ENCODE measurements around the gene LPAR1.

Gene LPAR1, protein sequence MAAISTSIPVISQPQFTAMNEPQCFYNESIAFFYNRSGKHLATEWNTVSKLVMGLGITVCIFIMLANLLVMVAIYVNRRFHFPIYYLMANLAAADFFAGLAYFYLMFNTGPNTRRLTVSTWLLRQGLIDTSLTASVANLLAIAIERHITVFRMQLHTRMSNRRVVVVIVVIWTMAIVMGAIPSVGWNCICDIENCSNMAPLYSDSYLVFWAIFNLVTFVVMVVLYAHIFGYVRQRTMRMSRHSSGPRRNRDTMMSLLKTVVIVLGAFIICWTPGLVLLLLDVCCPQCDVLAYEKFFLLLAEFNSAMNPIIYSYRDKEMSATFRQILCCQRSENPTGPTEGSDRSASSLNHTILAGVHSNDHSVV

DNA sequence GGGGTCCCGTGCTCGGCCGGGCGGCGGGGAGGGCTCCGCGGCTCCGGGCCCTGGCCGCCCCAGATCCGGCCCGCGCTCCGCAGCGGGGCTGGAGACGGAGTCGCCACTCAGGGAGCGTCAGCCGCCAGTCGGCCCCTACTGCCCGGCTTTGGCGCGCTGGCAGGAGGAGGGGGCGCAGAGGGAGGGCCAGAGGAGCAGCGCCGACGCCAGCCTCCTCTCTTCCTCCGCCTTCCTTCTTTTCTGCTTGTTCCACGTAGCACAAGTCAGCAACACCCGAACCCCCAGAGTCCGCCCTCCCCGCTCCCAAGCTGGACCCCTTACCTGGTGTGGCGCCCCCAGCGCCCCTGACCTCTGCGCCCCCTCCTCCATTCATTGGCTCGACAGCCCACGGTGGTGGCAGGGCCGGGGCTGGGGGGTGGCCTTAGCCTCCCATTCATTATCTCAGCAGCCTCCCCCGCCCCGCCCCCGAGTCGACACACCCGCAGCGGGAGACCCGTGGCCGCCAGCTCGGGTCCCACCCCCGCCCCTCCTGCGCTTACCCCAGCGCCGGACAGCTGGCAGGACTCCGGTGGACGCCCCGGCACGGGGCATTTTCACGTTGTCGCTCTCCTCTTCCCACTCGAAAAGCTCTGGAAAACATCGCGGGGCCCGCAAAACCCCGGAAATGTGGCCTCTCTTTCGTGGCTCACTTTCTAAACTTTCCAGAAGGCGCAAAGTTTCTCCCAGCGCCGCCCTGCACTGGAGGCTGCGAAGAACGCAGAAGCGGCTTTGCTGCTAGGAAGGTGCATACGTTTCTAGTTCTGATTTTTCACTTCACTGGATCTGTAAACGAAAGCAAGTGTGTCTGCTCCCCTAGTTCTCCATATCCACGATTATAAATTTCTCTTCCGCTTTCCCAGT, at the start of gene LPAR1:
Gene LPAR1 (minus strand): TSS at position 140 of the 900 bp plus-strand sequence. CDS start 66,353 bp downstream, outside the sequence.
- TF ChIP-seq, protein P1, sequence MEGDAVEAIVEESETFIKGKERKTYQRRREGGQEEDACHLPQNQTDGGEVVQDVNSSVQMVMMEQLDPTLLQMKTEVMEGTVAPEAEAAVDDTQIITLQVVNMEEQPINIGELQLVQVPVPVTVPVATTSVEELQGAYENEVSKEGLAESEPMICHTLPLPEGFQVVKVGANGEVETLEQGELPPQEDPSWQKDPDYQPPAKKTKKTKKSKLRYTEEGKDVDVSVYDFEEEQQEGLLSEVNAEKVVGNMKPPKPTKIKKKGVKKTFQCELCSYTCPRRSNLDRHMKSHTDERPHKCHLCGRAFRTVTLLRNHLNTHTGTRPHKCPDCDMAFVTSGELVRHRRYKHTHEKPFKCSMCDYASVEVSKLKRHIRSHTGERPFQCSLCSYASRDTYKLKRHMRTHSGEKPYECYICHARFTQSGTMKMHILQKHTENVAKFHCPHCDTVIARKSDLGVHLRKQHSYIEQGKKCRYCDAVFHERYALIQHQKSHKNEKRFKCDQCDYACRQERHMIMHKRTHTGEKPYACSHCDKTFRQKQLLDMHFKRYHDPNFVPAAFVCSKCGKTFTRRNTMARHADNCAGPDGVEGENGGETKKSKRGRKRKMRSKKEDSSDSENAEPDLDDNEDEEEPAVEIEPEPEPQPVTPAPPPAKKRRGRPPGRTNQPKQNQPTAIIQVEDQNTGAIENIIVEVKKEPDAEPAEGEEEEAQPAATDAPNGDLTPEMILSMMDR (IDR thresholded peaks at IDR 0.05; ENCODE audit: control extremely low read depth, extremely low read depth, low read depth, missing control alignments), result no peak
- DNase-seq (ENCODE audit: extremely low spot score), result no peak
- ChIA-PET POLR2A (no interaction called here), CTCF (interaction anchor here (2.7 kb wide), 1 partner anchor 11 kb away, joined by 15 read pairs; no protein-coding TSS in a partner anchor)

DNA sequence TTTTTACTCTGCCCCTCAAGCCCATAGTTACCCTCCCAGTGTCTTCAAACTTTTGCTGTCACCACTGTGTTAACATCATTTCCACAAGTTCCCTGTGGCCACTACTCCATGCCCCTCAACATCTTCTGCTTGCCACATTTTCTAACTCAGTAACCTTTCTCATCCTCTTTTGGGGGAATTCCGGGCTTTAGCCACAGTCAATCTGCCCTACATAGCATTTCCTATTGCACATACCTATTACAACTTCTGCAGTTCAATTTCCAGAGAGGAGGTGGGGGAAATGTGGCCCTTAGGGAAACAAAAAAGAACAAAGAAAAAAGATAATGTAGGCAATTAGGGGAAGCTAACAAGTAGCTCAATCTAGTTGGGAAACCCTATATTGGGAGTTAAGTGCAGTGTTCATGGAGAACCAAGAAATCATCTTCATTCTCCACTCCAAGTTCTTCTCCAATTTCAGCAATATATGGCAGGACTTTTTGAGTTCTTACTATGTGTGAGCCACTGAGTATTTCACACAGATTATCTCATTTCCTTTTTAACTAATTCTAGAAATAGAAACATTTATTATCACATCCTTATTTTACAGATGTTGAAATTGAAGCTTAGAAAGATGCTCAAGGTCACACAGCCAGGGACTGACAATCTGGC, 40.2 kb upstream of the LPAR1 start:
- TF ChIP-seq, protein P1 (IDR thresholded peaks at IDR 0.05; ENCODE audit: control extremely low read depth, extremely low read depth, low read depth, missing control alignments), result no peak
- ChIA-PET POLR2A (no interaction called here), CTCF (interaction anchor here (1.7 kb wide), 1 partner anchor 11 kb away, joined by 9 read pairs; no protein-coding TSS in a partner anchor)
- peak; percentile 24 for DNase-seq (ENCODE audit: extremely low spot score)

DNA sequence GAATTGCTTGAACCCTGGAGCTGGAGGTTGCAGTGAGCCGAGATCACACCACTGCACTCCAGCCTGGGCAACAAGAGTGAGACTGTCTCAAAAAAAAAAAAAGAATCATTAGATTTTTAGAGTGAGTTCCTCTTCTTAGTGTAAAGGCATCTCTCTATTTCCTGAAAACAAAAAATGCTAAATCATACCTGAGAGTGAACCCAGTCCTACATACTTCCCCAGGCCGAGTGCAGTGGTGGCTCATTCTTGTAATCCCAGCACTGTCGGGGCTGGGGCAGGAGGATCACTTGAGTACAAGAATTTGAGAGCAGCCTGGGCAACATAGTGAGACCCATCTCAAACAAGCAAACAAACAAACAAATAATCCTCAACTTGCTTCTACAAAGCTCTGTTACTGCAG, 38.2 kb upstream of the LPAR1 start:
- DNase-seq (ENCODE audit: extremely low spot score), result no peak
- ChIA-PET POLR2A (no interaction called here), CTCF (no interaction called here)
- TF ChIP-seq, protein P1 (IDR thresholded peaks at IDR 0.05; ENCODE audit: control extremely low read depth, extremely low read depth, low read depth, missing control alignments), result no peak

DNA sequence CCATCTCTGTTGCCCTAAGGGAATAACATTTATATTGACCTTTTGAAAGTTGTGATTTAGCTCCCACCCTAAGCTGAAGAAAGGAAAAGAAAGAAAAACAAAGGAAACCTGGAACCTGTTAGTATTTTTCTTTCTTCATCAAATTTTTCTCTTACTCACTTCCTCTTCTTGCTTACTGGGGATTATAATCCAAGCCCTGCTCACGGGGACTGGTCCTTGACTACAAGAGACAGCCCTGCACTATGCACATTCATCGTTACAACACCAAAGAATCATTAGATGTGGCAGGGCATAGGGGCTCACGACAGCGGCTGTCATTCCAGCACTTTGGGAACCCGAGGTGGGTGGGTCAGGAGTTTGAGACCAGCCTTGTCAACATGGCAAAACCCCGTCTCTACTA, 37.8 kb upstream of the LPAR1 start:
- TF ChIP-seq, protein P1 (IDR thresholded peaks at IDR 0.05; ENCODE audit: control extremely low read depth, extremely low read depth, low read depth, missing control alignments), result no peak
- ChIA-PET POLR2A (no interaction called here), CTCF (interaction anchor here (1.2 kb wide), 1 partner anchor 11 kb away, joined by 3 read pairs; no protein-coding TSS in a partner anchor)
- DNase-seq (ENCODE audit: extremely low spot score), result no peak

DNA sequence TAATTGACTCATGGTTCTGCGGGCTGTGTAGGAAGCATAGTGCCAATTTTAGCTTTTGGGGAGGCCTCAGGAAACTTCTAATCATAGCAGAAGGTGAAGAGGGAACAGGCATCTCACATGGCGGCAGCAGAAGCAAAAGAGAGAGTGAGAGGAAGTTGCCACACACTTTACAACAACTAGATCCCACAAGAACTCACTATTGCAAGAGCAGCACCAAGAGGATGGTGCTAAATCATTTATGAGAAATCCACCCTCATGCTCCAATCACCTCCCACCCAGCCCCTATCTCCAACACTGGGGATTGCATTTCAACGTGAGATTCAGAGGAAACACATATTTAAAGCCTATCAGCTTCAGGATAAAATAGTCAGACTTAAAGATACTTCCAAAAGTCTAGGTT, 36.1 kb upstream of the LPAR1 start:
- ChIA-PET CTCF (no interaction called here), POLR2A (no interaction called here)
- TF ChIP-seq, protein P1 (IDR thresholded peaks at IDR 0.05; ENCODE audit: control extremely low read depth, extremely low read depth, low read depth, missing control alignments), result no peak
- no peak for DNase-seq (ENCODE audit: extremely low spot score)

DNA sequence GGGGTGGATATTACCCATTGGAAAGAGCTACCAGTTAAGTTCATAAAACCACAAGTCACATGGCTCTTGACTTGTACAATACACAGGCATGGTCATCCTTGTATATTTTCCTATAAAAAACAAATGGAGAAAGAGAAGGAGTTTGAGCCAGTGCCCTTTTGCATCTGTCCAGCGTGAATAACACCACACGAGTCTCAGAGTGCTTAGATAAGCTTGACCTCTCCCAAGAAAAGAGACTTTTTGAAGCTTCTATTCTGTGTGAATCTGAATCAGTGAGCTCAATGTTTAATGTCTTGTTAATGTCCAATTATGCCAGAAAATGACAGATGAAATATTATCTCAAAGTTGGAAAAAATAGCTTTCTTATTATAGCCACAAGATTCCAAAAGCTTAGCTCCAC, 30.9 kb upstream of the LPAR1 start:
- DNase-seq (ENCODE audit: extremely low spot score), result no peak
- TF ChIP-seq, protein P1 (IDR thresholded peaks at IDR 0.05; ENCODE audit: control extremely low read depth, extremely low read depth, low read depth, missing control alignments), result no peak
- CTCF ChIA-PET, result interaction anchor here (0.7 to 2.8 kb wide), 4 partner anchors 15 to 445 kb away, joined by 3 to 7 read pairs (median 4); no protein-coding TSS in a partner anchor
- POLR2A ChIA-PET, result no interaction called here

Data from GM10248 (cell line).